GM12891 (cell line): Measurements from ENCODE around the gene TNFAIP8L3.

ENCODE experiments used
- POLR2A ChIP-seq: IDR thresholded peaks from 2 replicates; pipeline ENCODE4 v1.6.1; 2011; ENCODE audit warnings: low read depth, low read length, control low read depth
- POLR2AphosphoS5 ChIP-seq: IDR thresholded peaks from 2 replicates; pipeline ENCODE4 v1.6.1; 2011; ENCODE audit warnings: low read depth, low read length, control low read depth
- TAF1 ChIP-seq: IDR thresholded peaks from 2 replicates; pipeline ENCODE4 v1.6.1; 2011; ENCODE audit warnings: low read depth, low read length, control low read depth

- TF ChIP-seq POLR2A (no peak), POLR2AphosphoS5 (no peak), TAF1 (no peak)
Observed at GRCh38 chr15:51100785-51101489, 6.2 kb upstream of the TNFAIP8L3 start.
